GM19043 (cell line): ENCODE data around the gene SPSB3.

ENCODE experiments used
- ATAC-seq: cut with Tn5 transposase; IDR thresholded peaks from one replicate; pipeline ENCODE4 v1.9.1; 2021; ENCODE audit warnings: low read depth; ENCODE audit not compliant: unreplicated experiment

SPSB3 gene

DNA sequence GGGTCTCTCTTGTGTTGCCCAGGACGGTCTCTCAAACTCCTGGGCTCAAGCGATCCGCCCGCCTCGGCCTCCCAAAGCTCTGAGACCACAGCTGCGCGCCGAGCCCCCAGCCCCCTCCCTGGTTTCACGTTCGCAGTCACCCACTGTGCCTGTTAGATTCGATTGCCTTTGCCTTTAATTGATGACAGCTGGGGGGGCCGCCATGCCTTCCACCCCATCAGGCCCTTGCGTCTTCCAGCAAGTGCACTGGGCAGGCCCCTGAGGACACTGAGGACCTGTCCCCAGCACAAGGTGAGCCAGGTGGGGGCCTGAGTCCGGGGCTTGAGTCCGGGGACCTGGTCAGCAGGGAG is 7.9 kb upstream of the SPSB3 start:
- no peak for ATAC-seq

DNA sequence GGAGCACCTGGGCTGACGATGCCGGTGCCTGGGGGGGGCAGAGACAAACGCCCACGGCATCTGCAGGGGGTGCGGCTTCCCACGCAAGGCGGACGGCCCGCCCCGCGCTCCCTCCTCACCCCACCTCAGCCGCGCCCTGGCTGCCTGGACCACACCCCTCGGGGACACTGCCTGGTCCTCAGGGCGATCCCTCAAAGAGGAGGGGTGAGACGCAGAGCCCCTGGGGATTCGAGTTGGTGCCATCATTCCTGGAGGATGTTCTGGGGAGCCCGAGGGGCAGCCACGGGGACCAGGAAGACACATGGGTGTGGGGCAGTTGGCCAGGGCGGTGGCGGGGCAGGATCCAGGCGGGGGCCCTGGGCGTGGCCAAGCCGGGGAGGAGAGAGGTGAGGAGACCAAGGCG is 7.3 kb upstream of the SPSB3 start:
- no peak for ATAC-seq

- no peak for ATAC-seq
These were observed 6.3 kb upstream of the SPSB3 start for GRCh38 chr16:1788708-1789100.

GRCh38 chr16:1788095-1788707 is 5.8 kb upstream of the SPSB3 start:
- no peak for ATAC-seq

- no peak for ATAC-seq
These were observed 5.1 kb upstream of the SPSB3 start for GRCh38 chr16:1787322-1788094.

DNA sequence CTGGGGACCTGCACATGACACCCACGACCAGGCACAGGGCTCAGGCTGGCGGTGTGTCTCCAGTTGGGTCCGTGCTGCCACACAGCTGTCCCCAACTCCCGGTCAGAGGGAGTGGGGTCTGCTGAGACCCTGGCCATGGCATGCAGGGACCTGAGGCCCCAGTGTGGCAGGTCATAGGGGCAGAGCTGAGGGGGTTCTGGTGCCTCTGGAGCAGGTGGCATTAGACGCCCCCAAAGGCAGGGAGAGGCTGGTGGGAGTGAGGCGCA is 4.6 kb upstream of the SPSB3 start:
- ATAC-seq, result no peak

DNA sequence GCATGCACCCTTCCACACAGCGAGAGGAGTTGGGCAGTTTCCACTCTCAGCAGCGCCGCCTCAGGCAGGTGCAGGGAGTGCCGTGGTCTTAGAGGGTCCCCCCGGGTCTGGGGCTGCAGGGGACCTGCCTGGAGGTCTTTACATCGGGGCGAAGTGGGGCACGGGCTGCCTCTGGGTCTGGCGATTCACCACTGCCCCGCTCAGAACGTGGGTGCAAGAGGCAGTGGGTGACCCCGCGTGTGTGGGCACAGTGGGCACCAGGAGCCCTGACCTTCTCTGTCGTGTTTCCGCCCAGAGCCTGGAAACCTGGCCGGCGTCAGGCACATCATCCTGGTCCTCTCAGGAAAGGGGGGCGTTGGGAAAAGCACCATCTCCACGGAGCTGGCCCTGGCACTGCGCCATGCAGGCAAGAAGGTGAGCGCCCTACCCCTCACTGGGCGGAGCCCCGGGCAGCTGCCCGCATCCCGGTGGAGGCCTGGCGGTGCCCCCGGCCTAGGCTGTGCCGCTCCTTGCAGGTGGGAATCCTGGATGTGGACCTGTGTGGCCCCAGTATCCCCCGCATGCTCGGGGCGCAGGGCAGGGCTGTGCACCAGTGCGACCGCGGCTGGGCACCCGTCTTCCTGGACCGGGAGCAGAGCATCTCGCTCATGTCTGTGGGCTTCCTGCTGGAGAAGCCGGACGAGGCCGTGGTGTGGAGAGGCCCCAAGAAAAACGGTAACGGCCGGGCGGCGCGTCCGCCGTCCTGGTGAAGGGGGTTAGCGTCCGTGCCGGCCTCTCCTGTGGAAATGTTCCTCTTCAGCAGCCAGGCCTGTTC is 4.1 kb upstream of the SPSB3 start:
- ATAC-seq, result no peak

DNA sequence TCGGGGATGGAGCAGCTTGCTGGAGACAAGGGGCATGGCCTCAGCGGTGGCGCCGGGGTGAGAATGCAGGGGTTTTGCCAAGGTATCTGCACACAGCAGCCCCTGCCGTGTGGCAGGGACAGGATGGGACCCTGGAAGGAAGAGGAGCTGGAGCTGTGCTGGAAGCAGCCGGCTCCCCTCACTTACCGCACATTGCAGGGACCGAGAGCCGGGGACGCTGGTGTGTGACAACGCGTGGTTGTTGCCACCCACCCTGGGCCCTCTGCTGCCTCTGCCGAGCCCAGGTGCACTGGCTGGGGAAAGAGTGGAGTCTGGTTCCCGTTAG is 3.4 kb upstream of the SPSB3 start:
- ATAC-seq, result no peak

DNA sequence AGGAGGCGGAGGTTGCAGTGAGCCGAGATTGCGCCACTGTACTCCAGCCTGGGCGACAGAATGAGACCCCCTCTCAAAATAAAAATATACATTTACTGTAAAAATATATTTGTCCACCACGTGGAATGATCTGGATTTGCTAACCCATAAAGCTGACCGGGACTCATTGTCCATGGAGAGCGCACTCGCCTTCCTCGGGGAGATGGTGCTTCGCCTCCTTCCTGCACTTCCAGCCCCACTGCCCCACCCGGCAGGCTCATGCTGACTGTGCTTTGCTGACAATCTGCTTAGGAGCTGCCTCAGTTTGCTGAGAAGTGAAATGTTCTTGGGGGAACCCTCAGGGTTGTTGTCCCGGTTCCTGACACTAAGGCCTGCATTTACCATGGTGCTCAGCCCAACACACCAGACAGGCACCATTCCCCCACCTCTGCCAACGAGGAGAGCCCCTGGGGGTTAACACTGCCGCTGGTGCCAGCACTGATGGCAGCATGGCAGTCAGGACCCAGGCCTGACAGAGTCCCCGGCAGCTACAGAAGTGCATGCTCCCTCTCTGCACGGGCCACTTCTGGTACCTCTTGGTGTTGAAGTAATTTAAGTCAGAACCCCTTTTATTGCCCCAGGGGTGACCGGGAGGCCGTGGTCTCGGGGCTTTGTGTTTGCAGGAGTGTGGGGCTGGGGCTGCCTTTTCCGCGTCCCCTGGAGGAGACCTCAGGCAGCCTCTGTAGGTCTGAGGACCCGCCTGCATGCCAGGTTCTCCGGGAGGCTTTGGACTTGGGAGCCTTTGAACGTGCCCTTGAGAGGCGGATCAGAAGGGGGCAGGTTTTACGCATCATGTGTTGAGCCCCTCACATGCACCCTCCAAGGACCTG is 2.8 kb upstream of the SPSB3 start:
- ATAC-seq, result no peak

- no peak for ATAC-seq
These were observed 488 bp downstream of the SPSB3 start for GRCh38 chr16:1781758-1782407.

- ATAC-seq, result no peak
These were observed 1.1 kb downstream of the SPSB3 start for GRCh38 chr16:1781254-1781653.

DNA sequence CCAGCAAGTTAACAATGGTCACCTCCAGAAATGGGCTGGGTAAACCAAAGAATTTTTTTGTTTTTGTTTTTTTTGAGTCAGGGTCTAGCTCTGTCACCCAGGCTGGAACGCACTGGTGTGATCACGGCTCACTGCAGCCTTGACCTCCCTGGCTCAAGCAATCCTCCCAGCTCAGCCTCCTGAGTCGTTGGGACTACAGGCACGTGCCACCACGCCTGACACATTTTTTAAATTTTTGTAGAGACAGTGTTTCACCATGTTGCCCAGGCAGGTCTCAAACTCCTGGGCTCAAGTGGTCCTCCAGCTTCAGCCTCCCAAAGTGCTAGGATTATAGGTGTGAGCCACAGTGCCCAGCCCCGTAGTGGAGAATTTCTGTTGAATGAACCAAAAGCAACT is 1.7 kb downstream of the SPSB3 start:
- ATAC-seq, result no peak

DNA sequence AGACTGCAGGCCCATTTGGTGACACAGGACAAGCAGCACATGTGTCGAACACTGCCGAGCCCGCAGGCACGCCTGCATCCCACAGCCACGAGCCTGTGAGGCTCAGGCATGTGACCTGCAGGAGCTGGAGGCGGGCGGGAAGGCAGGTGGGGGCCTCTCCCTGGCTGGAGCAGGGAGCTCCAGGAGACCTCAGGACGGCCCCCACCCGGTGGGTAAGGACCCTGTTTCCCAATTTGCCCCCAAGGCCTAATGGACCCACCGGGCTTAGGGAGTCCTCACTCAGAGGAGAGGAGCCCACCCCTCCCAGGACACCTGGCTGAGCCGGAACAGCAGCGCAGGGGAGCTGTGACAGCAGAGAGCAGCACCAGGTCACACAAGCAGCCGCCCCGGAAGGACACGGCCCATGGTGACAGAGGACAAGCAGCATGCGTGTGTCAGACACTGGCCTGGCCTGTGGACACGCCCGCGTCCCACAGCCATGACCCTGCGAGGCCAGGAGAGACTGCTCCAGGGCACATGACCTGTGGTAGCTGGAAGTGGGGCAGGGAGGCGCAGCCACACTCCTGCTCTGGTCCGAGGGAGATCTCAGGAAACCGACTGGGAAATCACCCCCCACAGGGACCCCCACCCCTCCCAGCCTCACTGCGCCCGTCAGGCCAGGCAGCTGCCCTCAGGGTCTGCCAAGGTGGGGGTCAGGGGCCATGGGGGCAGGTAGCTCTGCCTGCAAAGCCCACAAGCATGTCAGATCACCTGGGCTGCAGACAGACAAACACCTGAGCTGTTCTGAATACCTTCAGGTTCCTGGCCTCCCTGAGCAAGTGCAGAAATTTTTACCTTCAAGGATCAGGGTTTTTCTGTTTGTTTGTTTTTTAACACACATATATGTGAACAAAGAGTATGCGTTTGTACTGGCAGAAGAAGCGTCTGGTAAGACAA is 2.4 kb downstream of the SPSB3 start:
- no peak for ATAC-seq

DNA sequence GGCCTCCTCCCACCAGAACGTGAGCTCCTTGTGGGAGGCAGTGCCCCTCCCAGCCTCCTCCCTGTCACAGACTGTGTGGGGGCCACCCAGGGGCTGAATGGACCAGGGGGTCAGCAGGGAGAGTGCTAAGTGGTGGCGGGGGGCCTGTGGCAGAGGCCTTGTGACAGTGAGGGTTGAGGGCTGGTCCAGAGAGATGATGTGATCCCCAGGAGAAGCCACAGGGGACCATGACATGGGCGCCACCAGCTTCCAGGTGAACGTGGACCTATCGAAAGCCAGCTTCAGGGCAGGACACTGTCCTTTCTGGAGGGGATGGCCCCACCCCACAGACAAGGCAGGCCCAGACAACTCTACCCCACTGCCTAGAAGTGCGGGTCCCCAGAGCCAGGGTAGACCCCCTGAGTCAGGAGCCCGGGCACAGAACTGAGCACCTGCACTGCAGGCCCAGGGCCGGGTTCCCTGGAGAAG is 3.1 kb downstream of the SPSB3 start:
- no peak for ATAC-seq

- ATAC-seq, result no peak
These were observed 3.9 kb downstream of the SPSB3 start for GRCh38 chr16:1778200-1779179.

DNA sequence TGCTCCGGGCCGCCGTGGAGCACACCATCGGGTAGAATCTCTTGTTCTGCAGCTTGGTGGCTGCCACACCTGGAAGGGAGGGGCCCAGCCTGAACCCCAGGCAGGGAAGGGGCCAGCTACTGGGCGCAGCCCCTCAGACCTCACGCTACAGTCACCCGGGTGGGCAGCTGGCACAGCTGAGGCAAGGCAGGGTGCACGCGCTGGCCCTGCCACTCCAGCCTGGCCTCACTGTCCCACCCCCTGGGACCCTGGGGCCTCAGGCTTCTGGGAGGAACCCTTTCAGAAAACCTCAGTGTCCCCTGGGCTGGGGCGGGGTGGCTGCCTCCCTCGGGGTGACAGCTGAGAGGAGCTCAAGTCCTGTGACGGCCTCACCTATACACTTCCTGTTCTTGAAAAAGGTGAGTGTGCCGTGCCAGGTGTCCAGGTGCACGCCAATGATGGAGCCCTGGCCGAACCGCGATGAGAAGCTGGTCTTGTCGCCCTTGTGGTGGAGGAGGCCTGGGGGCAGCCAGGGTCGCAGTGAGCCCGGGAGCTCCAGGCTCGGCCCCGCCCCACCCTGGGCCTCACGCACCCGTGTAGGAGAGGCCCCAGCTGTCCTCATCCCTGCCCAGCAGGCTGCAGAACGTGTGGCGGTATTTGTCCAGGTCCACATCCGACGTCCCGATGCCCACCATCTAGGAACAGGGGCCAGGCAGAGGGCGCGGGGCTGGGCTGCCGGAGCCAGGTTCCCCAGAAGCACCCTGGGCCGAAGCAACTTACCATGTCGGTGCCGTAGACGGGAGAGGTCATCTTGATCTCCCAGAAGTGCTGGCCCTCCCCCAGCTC is 4.8 kb downstream of the SPSB3 start:
- ATAC-seq, result no peak

- ATAC-seq, result no peak
These were observed 5.4 kb downstream of the SPSB3 start for GRCh38 chr16:1776991-1777374.

DNA sequence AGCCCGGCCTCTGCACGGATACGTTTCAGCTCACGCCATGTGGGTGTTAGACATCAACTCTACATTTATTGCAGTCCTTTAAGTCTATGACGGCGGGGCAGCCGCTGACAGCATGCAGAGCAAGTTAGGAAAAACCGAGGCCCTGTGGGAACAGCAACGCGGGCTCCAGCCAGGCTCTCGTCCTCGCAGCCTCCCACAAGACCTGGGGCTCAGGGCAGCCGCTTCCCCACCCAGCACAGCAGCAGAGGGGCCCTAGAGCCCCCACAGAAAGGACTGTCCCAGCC is 5.8 kb downstream of the SPSB3 start:
- no peak for ATAC-seq
